HCT116 (cell line): Measurements from ENCODE around the gene MOSPD3. TPM values are rescaled to one million over a fixed set of nuclear protein-coding genes. Genes with fewer than 3 reads are reported as not detected.

Experiments used
- ATAC-seq: fragments of 200-7000 bp; cut with Tn5 transposase; 2 replicates; pipeline ENCODE4 v1.9.1; 2020; ENCODE audit warnings: mild to moderate bottlenecking, moderate library complexity
- BruUV-seq: library from RNA; stranded (reverse); fragments of 400-500 nt; replicated peaks from 2 replicates; lab custom pipeline; 2021; lab: Mats Ljungman, UMichigan
- CTCF ChIA-PET: fragments of 300-600 bp; sonication (Branson Sonifier 250); formaldehyde crosslinking; loops from one replicate; lab custom pipeline; 2021; ENCODE audit warnings: antibody characterized with exemption; lab: Charles Lee
- POLR2A ChIA-PET: fragments of 300-600, 350-600 bp; sonication (Branson Sonifier 250); formaldehyde crosslinking; loops from one replicate; lab custom pipeline; 2021; ENCODE audit warnings: antibody characterized with exemption; lab: Charles Lee
- RAD21 ChIA-PET, 2 experiments: fragments of 300-600 bp; sonication (Branson Sonifier 250); formaldehyde crosslinking; loops; one replicate each; lab custom pipeline; 2023; ENCODE audit warnings: low total read pairs in 2 of 2; ENCODE audit not compliant: uncharacterized antibody in 2 of 2, unreplicated experiment in 2 of 2, low non-redundant PET in 1 of 2; lab: Charles Lee
- DNase-seq: peaks from one replicate; pipeline ENCODE4 v3.0.0-alpha.2; 2010; ENCODE audit warnings: low read depth, low spot score
- H2AFZ ChIP-seq: fragments of 200-600 bp; shearing (Covaris generic), sonication (generic); 2 replicates; pipeline ENCODE4 v1.6.1; 2017; ENCODE audit warnings: low read depth, mixed run types, mixed read lengths, antibody characterized with exemption, low read length; ENCODE audit not compliant: poor library complexity, severe bottlenecking
- H3K27ac ChIP-seq: 2 replicates; pipeline ENCODE4 v1.5.1; 2012; ENCODE audit warnings: low read depth, low read length
- H3K27me3 ChIP-seq: fragments of 200-600 bp; sonication (generic); 2 replicates; pipeline ENCODE4 v1.6.1; 2016; ENCODE audit warnings: mixed run types, low read length, mixed read lengths; ENCODE audit not compliant: insufficient read depth
- H3K36me3 ChIP-seq, 2 experiments: fragments of 200-500 bp in 1 of 2; fragments of 200-600 bp in 1 of 2; sonication (Bioruptor generic) in 1 of 2; sonication (generic) in 1 of 2; 2 replicates each; pipeline versions ENCODE4 v1.5.1 to v1.6.1; 2014 to 2016; ENCODE audit warnings: low read length in 2 of 2, inconsistent platforms in 1 of 2, mixed read lengths in 1 of 2, mixed run types in 1 of 2; ENCODE audit not compliant: insufficient read depth in 2 of 2, control insufficient read depth in 1 of 2
- H3K4me1 ChIP-seq, 2 experiments: fragments of 200-600 bp in 1 of 2; sonication (generic) in 1 of 2; 2 replicates each; pipeline versions ENCODE4 v1.5.1 to v1.6.1; 2012 to 2017; ENCODE audit warnings: low read length in 2 of 2, inconsistent platforms in 1 of 2, mild to moderate bottlenecking in 1 of 2, mixed read lengths in 1 of 2, mixed run types in 1 of 2, moderate library complexity in 1 of 2; ENCODE audit not compliant: insufficient read depth in 2 of 2, control insufficient read depth in 1 of 2
- H3K4me2 ChIP-seq: fragments of 200-600 bp; sonication (generic); 2 replicates; pipeline ENCODE4 v1.6.1; 2017; ENCODE audit warnings: mixed run types, low read length, mixed read lengths
- H3K4me3 ChIP-seq, 2 experiments: fragments of 200-600 bp in 1 of 2; sonication (generic) in 1 of 2; replicated peaks in 1 of 2; 2 replicates each; pipeline ENCODE4 v1.5.1; 2011 to 2016; ENCODE audit warnings: low read length in 2 of 2, control low read depth in 1 of 2, low read depth in 1 of 2, mild to moderate bottlenecking in 1 of 2, mixed read lengths in 1 of 2, mixed run types in 1 of 2
- H3K79me2 ChIP-seq: fragments of 200-600 bp; sonication (generic); 2 replicates; pipeline ENCODE4 v1.6.1; 2017; ENCODE audit warnings: mild to moderate bottlenecking, mixed run types, low read length, moderate library complexity, mixed read lengths; ENCODE audit not compliant: insufficient read depth
- H3K9ac ChIP-seq: fragments of 200-600 bp; sonication (generic); 2 replicates; pipeline ENCODE4 v1.6.1; 2016; ENCODE audit warnings: low read length, mixed read lengths
- H3K9me2 ChIP-seq: fragments of 200-600 bp; sonication (generic), shearing (Covaris generic); 2 replicates; pipeline ENCODE4 v1.6.1; 2017; ENCODE audit warnings: mixed run types, mild to moderate bottlenecking, moderate library complexity; ENCODE audit not compliant: insufficient read depth
- H3K9me3 ChIP-seq, 2 experiments: fragments of 200-500 bp in 1 of 2; fragments of 200-600 bp in 1 of 2; sonication (Bioruptor generic) in 1 of 2; sonication (generic) in 1 of 2; 2 replicates each; pipeline ENCODE4 v1.6.1; 2014 to 2017; ENCODE audit warnings: low read length in 2 of 2, mixed read lengths in 2 of 2, inconsistent platforms in 1 of 2, low read depth in 1 of 2, mild to moderate bottlenecking in 1 of 2, mixed run types in 1 of 2, moderate library complexity in 1 of 2; ENCODE audit not compliant: control insufficient read depth in 1 of 2, insufficient read depth in 1 of 2
- H4K20me1 ChIP-seq: fragments of 200-600 bp; sonication (generic), shearing (Covaris generic); 2 replicates; pipeline ENCODE4 v1.6.1; 2017; ENCODE audit warnings: mixed run types, mild to moderate bottlenecking, moderate library complexity; ENCODE audit not compliant: insufficient read depth
- CBX3 ChIP-seq: IDR thresholded peaks from 2 replicates; pipeline ENCODE4 v1.6.1; 2012; ENCODE audit warnings: low read depth
- ELF1 ChIP-seq: IDR thresholded peaks from 2 replicates; pipeline ENCODE4 v1.6.1; 2012; ENCODE audit warnings: low read depth, borderline replicate concordance
- POLR2AphosphoS5 ChIP-seq: IDR thresholded peaks from 2 replicates; pipeline ENCODE4 v1.6.1; 2011; ENCODE audit warnings: mild to moderate bottlenecking, low read depth, low read length, moderate library complexity
- intact Hi-C: fragments of 100-400 bp; cut with micrococcal nuclease; formaldehyde crosslinking; loops from 2 replicates; pipeline ENCODE4 v1.10.0; 2022
- total RNA-seq: library from RNA; stranded (reverse); gene quantifications from one replicate; pipeline ENCODE4 v1.2.1, GENCODE V29; 2021; ENCODE audit not compliant: unreplicated experiment
- TF ChIP-seq, protein P1 (sequence below), 3 experiments: fragments of 200-600 bp in 1 of 3; sonication (generic) in 1 of 3; IDR thresholded peaks in 2 of 3; conservative IDR thresholded peaks in 1 of 3; 2 replicates each; pipeline ENCODE4 v1.5.1; 2012 to 2017; ENCODE audit warnings: low read depth in 2 of 3, low read length in 2 of 3, antibody characterized with exemption in 1 of 3, borderline replicate concordance in 1 of 3, control low read depth in 1 of 3, mild to moderate bottlenecking in 1 of 3, mixed read lengths in 1 of 3, mixed run types in 1 of 3, moderate library complexity in 1 of 3; ENCODE audit not compliant: insufficient read depth in 1 of 3

MOSPD3 gene
- total RNA-seq, 1 experiment from 2014 or later: 32.8 TPM

DNA sequence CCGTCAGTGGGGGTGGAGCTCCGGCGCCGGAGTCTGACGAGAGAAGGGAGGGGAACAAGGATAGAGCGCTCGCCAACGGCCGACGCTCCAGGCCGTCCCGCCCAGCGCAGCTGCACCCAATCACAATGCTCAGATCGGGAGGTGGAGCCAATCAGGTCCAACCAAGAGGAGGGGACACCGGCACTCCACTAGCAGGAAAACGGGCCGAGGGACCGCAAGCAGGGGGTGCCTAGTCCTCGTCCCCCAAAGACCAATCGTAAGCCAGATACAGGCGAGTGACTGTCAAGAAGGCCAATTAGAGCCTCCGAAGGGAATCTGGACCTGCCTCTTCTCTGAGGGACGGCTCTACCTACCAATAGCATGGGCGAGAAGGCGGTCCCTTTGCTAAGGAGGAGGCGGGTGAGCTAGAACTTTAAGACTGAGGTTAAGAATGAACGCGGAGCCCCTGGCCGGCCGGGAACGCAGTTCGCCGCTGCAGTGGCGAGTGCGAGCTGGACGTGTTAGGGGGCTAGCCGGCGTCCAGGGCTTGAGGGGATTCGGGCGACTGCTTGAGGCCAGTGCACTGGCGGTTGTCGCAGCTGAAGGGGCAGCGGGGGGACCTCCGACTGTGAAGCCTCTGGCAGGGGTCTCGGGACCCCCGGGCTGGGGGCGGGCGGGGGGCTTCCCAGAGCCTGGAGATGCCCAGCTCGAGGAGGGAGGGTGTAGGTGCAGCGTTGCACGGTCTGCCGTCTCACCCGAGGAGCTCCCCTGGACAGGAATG is 25.9 kb upstream of the MOSPD3 start, which contains the start of gene FBXO24:
TSS of gene FBXO24 (plus strand) at position 63 of the 760 bp plus-strand sequence. CDS start at position 361, 298 bp downstream.
- DNase-seq: peak; percentile 99

DNA sequence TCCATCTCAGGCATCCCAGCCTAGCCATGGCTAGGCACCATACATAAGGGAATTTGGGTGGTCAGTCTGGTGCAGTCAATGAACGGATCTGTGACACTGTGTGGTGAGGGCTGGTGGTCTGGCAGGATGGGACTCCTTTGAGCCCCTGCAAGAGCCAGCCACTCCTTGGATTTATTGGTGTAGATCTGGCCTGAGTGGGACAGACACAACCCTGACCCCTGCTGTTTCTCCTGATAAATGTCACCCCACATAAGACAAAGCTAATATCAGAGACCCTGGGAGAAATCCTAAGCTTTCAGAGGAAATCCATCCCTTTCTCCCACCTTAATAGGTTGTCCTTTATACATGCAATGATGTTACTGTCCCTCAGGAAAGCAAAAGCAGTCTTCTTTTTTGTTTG is 23.9 kb upstream of the MOSPD3 start:
- no peak overlapping the region for H3K4me3 ChIP-seq
- H3K9me2 ChIP-seq: no peaks in the 10 kb centered on the region
- ChIA-PET CTCF (interaction anchor here (0.6 to 1.4 kb wide), 12 partner anchors 9 to 201 kb away, joined by 3 to 7 read pairs (median 4); partner anchors contain the start of gene POP7), RAD21 (interaction anchor here in 1 of 2 experiments (0.6 kb wide), 1 partner anchor 39 kb away, joined by 4 read pairs; no protein-coding TSS in a partner anchor), POLR2A (interaction anchor here (0.9 kb wide), 1 partner anchor 18 kb away, joined by 3 read pairs; no protein-coding TSS in a partner anchor)
- no peaks in the 10 kb centered on the region for H3K36me3 ChIP-seq
- H3K9me3 ChIP-seq: no peaks in the 10 kb centered on the region
- ATAC-seq: no peak
- no peak overlapping the region for H2AFZ ChIP-seq
- no peak overlapping the region for H3K27ac ChIP-seq
- no peak overlapping the region for H3K9ac ChIP-seq
- no TSS peak for BruUV-seq
- intact Hi-C loops: no loop called here
- DNase-seq: no peak
- H3K4me1 ChIP-seq: peaks cover 2 to 22% of the 10 kb centered on the region in 2 experiments; a peak in 3 of 4 replicates
- peaks cover 11% of the 10 kb centered on the region; the same call in 1 of the 2 replicates for H3K79me2 ChIP-seq
- TF ChIP-seq CBX3: no peak
- TF ChIP-seq, protein P1, sequence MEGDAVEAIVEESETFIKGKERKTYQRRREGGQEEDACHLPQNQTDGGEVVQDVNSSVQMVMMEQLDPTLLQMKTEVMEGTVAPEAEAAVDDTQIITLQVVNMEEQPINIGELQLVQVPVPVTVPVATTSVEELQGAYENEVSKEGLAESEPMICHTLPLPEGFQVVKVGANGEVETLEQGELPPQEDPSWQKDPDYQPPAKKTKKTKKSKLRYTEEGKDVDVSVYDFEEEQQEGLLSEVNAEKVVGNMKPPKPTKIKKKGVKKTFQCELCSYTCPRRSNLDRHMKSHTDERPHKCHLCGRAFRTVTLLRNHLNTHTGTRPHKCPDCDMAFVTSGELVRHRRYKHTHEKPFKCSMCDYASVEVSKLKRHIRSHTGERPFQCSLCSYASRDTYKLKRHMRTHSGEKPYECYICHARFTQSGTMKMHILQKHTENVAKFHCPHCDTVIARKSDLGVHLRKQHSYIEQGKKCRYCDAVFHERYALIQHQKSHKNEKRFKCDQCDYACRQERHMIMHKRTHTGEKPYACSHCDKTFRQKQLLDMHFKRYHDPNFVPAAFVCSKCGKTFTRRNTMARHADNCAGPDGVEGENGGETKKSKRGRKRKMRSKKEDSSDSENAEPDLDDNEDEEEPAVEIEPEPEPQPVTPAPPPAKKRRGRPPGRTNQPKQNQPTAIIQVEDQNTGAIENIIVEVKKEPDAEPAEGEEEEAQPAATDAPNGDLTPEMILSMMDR (IDR thresholded peaks at IDR 0.05 in 2 of 3, conservative IDR thresholded peaks at IDR 0.05 in 1 of 3; ENCODE audit: borderline replicate concordance in 1 of 3, insufficient read depth in 1 of 3, low read depth in 2 of 3, low read length in 2 of 3): peak in 2 of 3 experiments; percentile 36 to 45; a peak in 4 of 6 replicates
- H3K27me3 ChIP-seq: no peaks in the 10 kb centered on the region
- no peaks in the 10 kb centered on the region for H4K20me1 ChIP-seq
- H3K4me2 ChIP-seq: no peak overlapping the region

More for the DNA sequence above, 25.9 kb upstream of the MOSPD3 start, which contains the start of gene FBXO24:
- intact Hi-C loops: no loop called here
- ChIA-PET POLR2A (interaction anchor here (0.6 to 2.3 kb wide), 29 partner anchors 10 to 157 kb away, joined by 3 to 23 read pairs (median 4); partner anchors contain the start of genes AGFG2, MEPCE, MOSPD3 and PCOLCE), CTCF (interaction anchor here (0.7 to 2.9 kb wide), 16 partner anchors 15 to 557 kb away, joined by 3 to 12 read pairs (median 4); partner anchors contain the start of genes AGFG2, MOSPD3, PCOLCE and POP7), RAD21 (interaction anchor here (0.6 to 1.3 kb wide), 6 partner anchors 26 to 303 kb away, joined by 3 to 5 read pairs (median 3); partner anchors contain the start of genes MOSPD3 (in 1 of the 2) and UFSP1 (in 1 of the 2))
- Histone ChIP-seq H2AFZ (no peak within 1 kb of the TSS), H3K9me2 (no peaks in the 10 kb centered on the region), H3K27me3 (no peaks in the 10 kb centered on the region), H4K20me1 (no peaks in the 10 kb centered on the region), H3K9me3 (no peaks in the 10 kb centered on the region), H3K27ac (peak within 1 kb of the TSS; percentile 97), H3K9ac (peak within 1 kb of the TSS; percentile 91), H3K36me3 (peaks cover 3 to 4% of the 10 kb centered on the region in 2 experiments; a peak in 2 of 4 replicates), H3K4me2 (peak within 1 kb of the TSS; percentile 88), H3K4me3 (peak within 1 kb of the TSS; percentile 71 to 87), H3K79me2 (peaks cover 11% of the 10 kb centered on the region; the same call in 1 of the 2 replicates), H3K4me1 (peaks cover 2 to 22% of the 10 kb centered on the region in 2 experiments; a peak in 3 of 4 replicates)
- no TSS peak for BruUV-seq
- TF ChIP-seq POLR2AphosphoS5 (peak; percentile 69), ELF1 (no peak)
- peak; percentile 87 for ATAC-seq
